ENCODE measurements around the gene MYO5C. TPM values are rescaled to one million over a fixed set of nuclear protein-coding genes. Genes with fewer than 3 reads are reported as not detected.

MYO5C gene
- total RNA-seq, 6 donors from 2014 or later, result 59.9 to 128 (median 84.5) TPM

DNA sequence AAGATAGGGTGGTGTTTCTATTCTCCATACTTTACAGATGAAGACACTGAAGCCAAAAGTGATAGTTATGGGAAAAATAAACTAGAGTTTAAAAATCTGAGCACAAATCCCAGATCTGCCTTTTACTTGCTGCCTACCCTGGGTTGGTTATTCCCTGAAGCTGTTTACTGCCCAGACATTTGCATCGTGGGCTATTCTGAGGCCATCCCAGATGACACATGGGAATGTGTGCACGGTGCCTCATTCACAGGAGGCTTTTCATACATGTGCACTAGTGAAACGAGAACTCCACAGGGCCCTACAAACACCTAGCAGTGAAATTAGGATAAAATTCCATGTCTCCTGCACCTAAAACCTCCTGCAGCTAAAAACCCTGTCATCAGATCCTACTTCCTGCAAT is 17.5 kb downstream of the MYO5C start:
- H3K4me1 ChIP-seq, result peaks cover 0 to 10% (median 0%) of the 10 kb centered on the region in 4 donors
- no peak overlapping the region for H3K4me3 ChIP-seq
- no peak for DNase-seq
- H3K9me3 ChIP-seq, result no peaks in the 10 kb centered on the region
- 78 to 83% methylated on average over 3 of the region's 3 CpGs for WGBS, 2 donors
- no peak for ATAC-seq (ENCODE audit: low FRiP score in 2 of 2)
- TF ChIP-seq CTCF (IDR thresholded peaks at IDR 0.05) (no peak), POLR2AphosphoS5 (IDR thresholded peaks at IDR 0.05) (no peak), EP300 (IDR thresholded peaks at IDR 0.05) (no peak), POLR2A (IDR thresholded peaks at IDR 0.05) (no peak)
- no peak overlapping the region for H3K27ac ChIP-seq
- no peaks in the 10 kb centered on the region for H3K27me3 ChIP-seq
- H3K36me3 ChIP-seq, result peaks cover 0 to 14% (median 4%) of the 10 kb centered on the region in 4 donors

DNA sequence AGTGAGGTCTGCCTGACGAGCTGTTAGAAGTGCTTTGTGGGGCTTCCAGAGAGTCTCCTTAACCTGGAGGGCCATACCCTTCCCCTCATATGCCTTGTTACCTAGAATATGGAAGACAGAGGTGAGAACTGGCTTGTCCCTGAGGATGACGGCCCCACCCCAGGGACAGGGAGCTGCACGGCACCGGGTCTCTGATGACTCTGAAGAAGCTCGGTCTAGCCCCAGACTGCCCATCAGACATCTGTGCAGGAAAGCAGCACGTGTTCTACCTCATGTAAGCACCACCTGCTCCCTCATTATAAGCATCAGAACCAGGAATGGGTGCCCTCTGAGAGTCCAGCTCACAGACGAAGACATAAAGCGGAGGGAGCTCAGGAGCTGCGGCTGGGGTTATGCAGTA is 18.0 kb downstream of the MYO5C start:
- peaks cover 0 to 14% (median 4%) of the 10 kb centered on the region in 4 donors for H3K36me3 ChIP-seq
- WGBS, 2 donors, result 91 to 95% methylated on average over 5 to 9 of the region's 9 CpGs
- H3K9me3 ChIP-seq, result no peaks in the 10 kb centered on the region
- H3K4me1 ChIP-seq, result peaks cover 0 to 10% (median 0%) of the 10 kb centered on the region in 4 donors
- H3K4me3 ChIP-seq, result no peak overlapping the region
- ATAC-seq (ENCODE audit: low FRiP score in 2 of 2) (no peak), DNase-seq (no peak)
- H3K27me3 ChIP-seq, result no peaks in the 10 kb centered on the region
- H3K27ac ChIP-seq, result no peak overlapping the region
- TF ChIP-seq EP300 (IDR thresholded peaks at IDR 0.05) (no peak), POLR2A (IDR thresholded peaks at IDR 0.05) (no peak), CTCF (IDR thresholded peaks at IDR 0.05) (no peak), POLR2AphosphoS5 (IDR thresholded peaks at IDR 0.05) (no peak)

DNA sequence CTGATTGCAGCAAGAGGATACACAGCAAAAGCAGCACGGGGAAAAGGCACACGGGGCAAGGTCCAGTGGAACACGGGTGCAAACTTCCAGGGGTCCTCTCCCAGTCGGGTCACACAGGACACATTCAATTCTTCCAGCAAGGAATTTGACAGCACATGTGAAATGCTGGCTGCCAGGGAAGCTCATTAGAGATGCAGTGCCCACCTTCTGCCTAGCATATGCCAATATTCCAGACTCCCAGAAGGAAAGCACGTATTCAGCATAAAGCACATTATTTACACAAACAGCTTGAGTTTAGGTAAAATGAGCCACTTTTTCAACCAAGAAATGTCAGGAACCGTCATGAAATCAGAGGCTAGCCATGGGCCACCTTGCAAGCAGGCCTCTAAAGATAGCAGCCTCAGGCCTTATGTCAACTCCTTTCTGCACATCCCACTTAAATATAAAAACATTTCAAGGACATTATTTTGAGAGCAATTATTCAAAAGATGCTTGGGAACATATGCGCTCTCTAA is 19.3 kb downstream of the MYO5C start:
- WGBS, 2 donors, result 88 to 95% methylated on average over 7 of the region's 7 CpGs
- Histone ChIP-seq H3K36me3 (peaks cover 0 to 14% (median 6%) of the 10 kb centered on the region in 4 donors), H3K4me3 (no peak overlapping the region), H3K27me3 (no peaks in the 10 kb centered on the region), H3K27ac (no peak overlapping the region), H3K4me1 (peaks cover 0 to 4% (median 0%) of the 10 kb centered on the region in 4 donors), H3K9me3 (no peaks in the 10 kb centered on the region)
- DNase-seq (no peak), ATAC-seq (ENCODE audit: low FRiP score in 2 of 2) (no peak)
- TF ChIP-seq CTCF (IDR thresholded peaks at IDR 0.05), result no peak
- TF ChIP-seq EP300 (IDR thresholded peaks at IDR 0.05), result no peak
- no peak for TF ChIP-seq POLR2AphosphoS5 (IDR thresholded peaks at IDR 0.05)
- no peak for TF ChIP-seq POLR2A (IDR thresholded peaks at IDR 0.05)

DNA sequence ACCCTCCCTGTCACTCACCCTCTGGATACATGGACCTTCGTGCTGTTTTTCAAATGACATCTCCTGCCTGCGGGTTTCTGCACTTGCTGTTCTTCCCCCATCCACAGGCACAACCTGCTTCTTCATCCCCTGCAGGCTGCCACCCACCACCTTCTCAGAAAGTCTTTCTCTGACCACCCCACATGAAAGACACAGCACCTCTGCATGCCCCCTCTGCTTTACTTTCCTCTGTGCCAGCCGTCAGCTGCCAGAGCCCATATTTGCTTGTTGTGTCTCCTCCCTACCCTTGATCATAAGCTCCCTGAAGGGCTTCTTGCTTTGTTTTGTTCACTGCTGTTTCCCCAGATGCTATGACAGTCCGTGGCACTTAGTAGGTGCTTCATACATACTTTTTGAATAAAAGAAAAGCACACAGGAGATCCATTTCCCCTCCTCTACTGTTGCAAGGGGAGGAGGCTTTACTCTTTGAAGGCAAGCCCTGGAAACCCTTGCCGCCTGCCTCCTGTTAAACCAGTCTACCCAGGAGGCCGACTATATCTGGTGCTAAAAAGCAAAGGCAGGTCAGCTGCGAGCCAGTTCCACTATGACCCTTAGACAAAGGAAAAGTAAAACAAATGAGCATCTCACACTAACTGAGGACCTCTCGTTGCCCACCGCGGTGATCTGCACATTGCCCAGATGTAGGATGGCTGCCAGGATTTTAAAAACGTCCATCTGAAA is 31.9 kb downstream of the MYO5C start:
- no peak for DNase-seq
- ATAC-seq (ENCODE audit: low FRiP score in 2 of 2), result no peak
- H3K9me3 ChIP-seq, result no peaks in the 10 kb centered on the region
- H3K4me3 ChIP-seq, result no peak overlapping the region
- 79 to 86% methylated on average over 11 of the region's 11 CpGs for WGBS, 2 donors
- no peaks in the 10 kb centered on the region for H3K27me3 ChIP-seq
- TF ChIP-seq POLR2AphosphoS5 (IDR thresholded peaks at IDR 0.05) (no peak), POLR2A (IDR thresholded peaks at IDR 0.05) (no peak), EP300 (IDR thresholded peaks at IDR 0.05) (no peak), CTCF (IDR thresholded peaks at IDR 0.05) (no peak)
- H3K27ac ChIP-seq, result no peak overlapping the region
- peaks cover 0 to 5% (median 0%) of the 10 kb centered on the region in 4 donors for H3K36me3 ChIP-seq
- peaks cover 11 to 18% (median 15%) of the 10 kb centered on the region in 4 donors for H3K4me1 ChIP-seq

Measured in upper lobe of left lung (tissue), 6 donors.